NCI-H2196 (cell line): ENCODE results near the gene MYOZ3.

Experiments used
- DNase-seq: peaks from one replicate; lab custom pipeline; 2025; ENCODE audit not compliant: unreplicated experiment; lab: John Stamatoyannopoulos, UW

The MYOZ3 gene

DNA sequence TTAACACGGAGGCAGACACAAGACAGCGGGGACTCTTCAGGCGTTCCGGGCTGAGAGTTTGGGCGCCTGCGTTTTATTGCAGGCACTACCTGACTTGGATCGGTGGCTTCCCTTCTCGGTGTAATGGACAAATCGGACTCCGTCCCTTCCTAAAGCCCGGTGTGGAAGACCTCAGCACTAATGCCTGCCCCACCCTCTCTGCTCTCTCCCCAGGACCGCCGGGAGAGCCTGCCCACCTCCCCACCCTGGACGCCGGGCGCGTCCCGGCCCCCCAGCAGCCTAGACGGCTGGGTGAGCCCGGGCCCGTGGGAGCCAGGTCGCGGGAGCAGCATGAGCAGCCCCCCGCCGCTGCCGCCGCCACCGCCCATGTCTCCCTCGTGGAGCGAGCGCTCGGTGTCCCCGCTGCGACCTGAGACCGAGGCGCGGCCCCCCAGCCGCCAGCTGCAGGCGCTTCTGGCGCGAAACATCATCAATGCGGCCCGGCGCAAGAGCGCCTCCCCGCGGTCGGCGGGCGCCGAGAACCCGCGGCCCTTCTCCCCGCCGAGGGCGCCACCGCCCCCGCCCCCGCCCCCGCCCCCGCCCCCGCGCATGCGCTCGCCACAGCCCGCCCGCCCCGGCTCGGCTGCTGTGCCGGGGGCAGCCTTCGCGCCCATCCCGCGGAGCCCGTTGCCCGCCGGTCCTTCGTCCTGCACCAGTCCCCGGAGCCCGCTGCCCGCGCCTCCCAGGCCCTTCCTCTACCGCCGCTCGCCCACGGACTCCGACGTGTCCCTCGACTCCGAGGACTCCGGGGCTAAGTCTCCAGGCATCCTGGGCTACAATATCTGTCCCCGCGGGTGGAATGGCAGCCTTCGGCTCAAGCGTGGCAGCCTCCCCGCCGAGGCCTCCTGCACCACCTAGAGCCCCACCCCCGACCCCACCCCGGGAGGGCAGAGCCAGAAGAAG lies 4.6 kb upstream of the MYOZ3 start:
- DNase-seq: peak; percentile 80

DNA sequence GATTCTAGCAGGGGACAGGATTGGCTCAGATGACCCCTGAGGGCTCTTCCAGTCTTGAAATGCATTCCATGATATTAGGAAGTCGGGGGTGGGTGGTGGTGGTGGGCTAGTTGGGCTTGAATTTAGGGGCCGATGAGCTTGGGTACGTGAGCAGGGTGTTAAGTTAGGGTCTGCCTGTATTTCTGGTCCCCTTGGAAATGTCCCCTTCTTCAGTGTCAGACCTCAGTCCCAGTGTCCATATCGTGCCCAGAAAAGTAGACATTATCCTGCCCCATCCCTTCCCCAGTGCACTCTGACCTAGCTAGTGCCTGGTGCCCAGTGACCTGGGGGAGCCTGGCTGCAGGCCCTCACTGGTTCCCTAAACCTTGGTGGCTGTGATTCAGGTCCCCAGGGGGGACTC lies 2.9 kb upstream of the MYOZ3 start:
- no peak for DNase-seq

- DNase-seq: no peak
These were observed 2.3 kb upstream of the MYOZ3 start for GRCh38 chr5:150658699-150659265.

GRCh38 chr5:150659360-150660107 lies 1.5 kb upstream of the MYOZ3 start:
- DNase-seq: no peak

DNA sequence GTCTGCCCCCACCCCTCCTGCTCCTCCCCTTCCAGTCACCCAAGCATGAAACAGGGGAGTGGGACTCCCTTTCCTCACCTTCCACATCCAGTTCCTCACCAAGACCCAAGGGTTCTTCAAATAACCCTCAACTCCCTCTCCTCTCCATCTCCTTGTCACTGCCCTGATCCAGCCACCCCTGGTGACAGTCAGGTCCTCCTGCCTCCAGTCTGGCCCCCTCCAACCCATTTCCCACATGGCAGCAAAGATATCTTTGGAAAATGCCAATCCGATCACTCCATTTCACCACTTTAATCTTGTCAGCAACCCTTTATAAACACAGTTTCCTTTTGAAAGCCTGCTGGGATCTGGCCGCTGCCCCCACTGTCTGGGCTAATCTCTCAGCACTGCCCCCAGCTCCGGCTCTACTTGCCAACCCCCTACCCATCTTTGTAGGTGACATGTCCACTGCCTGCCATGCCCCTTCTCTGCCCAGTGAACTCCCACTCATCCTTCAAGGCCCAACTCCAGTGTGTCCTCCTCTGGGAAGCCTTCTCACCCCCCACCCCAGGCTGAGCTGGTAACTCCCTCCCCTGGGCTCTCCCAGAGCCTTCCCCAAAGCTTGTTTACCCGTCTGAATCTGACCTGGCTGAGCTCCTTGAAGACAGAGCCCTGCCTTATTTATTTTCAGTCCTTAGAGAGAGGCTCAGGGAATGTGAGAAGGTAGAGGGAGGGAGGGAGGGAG lies 781 bp upstream of the MYOZ3 start:
- DNase-seq: no peak

DNA sequence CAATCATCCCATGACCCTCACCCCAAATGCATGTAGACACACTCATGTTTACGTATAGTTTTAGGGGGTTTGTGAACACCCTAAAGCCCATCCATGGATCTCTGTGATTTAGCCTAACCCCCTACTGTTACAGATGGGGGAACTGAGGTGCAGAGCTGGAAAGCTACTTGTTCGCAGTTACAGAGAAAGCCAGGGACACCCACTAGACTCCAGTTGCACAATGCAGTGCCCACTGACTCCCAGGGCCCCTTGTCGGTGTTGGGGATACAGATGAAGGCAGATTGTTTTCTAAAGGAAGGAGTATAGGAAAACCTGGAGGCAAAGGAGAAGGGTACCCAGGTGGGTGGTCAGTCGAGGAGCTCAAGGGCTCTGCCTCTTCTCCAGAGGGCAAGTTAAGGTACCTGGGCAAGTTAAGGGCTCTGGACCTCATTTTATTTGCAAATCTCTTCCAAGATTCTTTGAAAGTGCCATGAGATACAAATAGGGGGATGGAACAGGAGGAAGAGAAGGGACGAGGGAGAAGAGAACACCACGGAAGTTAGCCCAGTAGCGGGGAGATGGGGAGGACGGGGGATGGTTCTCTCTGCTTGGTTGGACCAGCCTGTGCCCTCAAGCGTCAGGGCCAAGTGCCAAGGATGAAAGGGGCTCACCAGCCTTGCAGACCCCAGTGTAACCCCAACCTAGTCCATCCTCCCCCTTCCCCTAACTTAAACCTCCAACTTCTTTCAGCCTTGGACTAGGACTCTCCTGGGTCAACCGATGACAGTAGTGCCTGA lies 958 bp downstream of the MYOZ3 start:
- no peak for DNase-seq

- DNase-seq: no peak
These were observed 1.9 kb downstream of the MYOZ3 start for GRCh38 chr5:150662731-150663516.

DNA sequence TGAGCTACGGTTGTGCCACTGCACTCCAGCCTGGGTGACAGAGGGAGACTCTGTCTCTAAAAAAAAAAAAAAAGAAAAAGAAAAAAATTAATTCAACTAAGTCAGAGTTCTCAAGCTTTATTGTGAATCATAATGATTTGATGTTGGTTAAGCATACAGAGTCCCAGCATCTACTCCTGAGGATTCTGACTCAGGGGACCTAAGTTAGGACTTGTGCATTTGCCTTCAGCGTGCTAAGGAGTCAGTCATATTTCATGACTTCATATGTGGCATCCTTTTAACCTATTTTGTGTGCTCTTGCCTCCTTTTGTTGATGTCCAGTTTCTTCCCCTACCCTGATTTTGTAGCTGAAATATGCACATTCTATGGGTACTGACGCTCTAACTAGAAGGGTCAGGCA lies 2.9 kb downstream of the MYOZ3 start:
- no peak for DNase-seq

- DNase-seq: no peak
These were observed 4.0 kb downstream of the MYOZ3 start for GRCh38 chr5:150665044-150665443.

GRCh38 chr5:150670275-150670947 lies 9.4 kb downstream of the MYOZ3 start:
- no peak for DNase-seq

- no peak for DNase-seq
These were observed 9.9 kb downstream of the MYOZ3 start for GRCh38 chr5:150670948-150671310.

DNA sequence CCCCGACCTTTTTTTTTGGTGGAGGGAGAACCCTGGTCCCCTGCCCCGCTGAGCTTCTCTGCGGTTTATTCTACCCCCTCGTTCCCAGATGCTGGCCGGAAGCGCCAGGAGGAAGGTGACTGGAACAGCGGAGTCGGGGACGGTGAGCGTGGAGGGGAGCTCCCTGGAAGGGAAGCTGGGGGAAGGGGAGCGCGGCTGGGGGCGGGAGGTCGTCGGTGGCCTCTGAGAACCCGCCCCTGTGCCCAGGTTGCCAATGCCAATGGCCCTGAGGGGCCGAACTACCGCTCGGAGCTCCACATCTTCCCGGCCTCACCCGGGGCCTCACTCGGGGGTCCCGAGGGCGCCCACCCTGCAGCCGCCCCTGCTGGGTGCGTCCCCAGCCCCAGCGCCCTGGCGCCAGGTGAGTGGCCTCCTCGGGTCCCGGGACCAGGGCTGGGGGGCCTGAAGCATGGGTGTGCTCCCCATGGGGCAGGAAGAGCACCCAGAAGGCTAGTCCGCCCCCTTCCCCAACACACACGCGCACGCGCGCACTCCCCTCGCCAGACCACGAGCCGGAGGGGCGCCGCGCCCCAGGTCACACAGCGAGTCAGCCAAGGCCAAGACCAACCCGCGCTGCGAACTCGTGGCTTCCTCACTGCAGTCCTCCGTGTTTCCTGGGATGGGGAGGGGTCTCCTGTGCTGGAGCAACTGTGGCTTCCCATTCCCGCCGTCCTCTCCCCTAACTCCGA lies 10.6 kb downstream of the MYOZ3 start:
- DNase-seq: no peak

GRCh38 chr5:150672237-150672883 lies 11.3 kb downstream of the MYOZ3 start:
- no peak for DNase-seq

- no peak for DNase-seq
These were observed 11.8 kb downstream of the MYOZ3 start for GRCh38 chr5:150672884-150673275.

- no peak for DNase-seq
These were observed 13.3 kb downstream of the MYOZ3 start for GRCh38 chr5:150674341-150674821.

DNA sequence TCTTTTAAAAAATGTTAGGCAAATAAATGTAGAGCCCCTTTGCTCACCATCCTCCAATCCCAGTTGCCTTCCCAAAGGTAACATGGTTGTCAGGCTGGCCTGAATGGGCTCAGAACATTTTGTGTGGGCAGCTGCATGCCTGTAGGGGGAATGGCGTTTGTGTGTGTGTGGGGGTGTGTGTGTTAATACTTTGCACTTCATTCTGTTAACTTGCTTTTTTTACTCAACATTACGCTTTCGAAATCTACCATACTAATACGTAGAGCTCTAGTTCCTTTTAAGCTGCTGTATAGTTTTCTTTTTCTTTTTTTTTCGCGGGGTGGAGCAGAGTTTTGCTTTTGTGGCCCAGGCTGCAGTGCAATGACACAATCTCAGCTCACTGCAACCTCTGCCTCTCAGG lies 14.0 kb downstream of the MYOZ3 start:
- DNase-seq: no peak

- no peak for DNase-seq
These were observed 15.5 kb downstream of the MYOZ3 start for GRCh38 chr5:150676578-150676977.

GRCh38 chr5:150689120-150689519 lies 28.1 kb downstream of the MYOZ3 start:
- DNase-seq: no peak
